SKM-1 treated with dmso at 0.1 percent for 144 hours (cell line): ENCODE results near the gene TACC2.
"Not testable (repeated sequence)": the region's sequence is repeated elsewhere in the genome, so short reads cannot be mapped to it uniquely, and the experiment has no call there.

ENCODE experiments used
- DNase-seq: peaks from one replicate; lab custom pipeline; 2025; ENCODE audit not compliant: unreplicated experiment; lab: John Stamatoyannopoulos, UW

The TACC2 gene

DNA sequence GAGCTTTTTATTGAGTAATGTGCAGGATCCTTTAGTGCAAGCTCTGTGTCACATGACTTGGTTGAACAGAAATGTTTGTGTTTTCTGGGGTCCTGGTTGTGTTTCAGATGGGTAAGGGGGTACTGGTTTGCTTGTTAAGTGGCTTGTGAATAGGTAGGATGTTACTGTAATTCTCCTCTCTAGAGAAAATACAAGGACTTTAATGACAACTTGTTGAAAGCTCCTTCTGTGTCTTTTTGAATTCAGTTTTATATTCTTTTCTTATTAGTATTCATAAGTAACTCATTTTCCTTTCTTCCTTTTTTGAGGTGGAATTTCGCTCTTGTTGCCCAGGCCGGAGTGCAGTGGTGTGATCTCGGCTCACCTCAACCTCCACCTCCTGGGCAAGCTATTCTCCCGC is 196.7 kb downstream of the TACC2 start:
- no peak for DNase-seq

DNA sequence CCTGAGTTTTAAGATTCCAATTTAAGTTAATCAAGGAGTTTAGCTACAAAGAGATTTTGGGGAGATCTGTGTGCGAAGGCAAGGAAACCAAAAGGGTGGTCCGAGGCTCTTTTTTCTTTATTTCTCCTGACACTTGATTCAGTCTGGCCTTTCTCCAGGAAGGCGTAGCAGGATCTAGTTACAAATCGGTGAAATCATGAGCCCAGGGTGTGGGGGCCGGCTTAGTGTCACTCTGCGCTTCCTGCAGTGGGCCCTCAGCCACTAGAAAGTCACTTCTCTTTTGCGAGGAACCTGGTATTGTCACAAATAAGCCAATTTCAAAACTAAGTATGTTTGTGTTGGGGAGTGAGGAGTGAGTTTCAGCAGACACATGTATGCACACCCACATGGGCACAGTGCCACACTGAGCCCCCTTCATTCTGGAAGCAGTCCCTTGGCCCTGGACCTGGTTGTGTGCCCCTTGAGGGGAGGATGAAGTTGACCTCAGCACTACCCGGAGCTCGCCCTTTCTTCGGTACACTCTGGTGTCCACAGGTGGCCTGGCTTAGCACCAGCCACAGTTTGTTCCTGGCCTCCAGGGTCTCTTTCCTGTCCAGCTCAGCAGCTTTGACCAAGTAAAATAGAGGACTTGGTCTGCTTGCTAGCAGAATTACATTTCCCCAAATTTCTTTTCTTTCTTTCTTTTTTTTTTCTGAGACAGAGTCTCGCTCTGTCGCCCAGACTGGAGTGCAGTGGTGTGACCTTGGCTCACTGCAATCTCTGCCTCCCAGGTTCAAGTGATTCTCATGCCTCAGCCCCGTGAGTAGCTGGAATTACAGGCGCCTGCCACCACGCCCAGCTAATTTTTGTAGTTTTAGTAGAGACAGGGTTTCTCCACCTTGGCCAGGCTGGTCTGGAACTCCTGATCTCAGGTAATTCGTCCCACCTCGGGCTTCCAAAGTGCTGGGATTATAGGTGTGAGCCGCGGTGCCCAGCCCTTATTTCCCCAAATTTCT is 198.2 kb downstream of the TACC2 start:
- DNase-seq = no peak

DNA sequence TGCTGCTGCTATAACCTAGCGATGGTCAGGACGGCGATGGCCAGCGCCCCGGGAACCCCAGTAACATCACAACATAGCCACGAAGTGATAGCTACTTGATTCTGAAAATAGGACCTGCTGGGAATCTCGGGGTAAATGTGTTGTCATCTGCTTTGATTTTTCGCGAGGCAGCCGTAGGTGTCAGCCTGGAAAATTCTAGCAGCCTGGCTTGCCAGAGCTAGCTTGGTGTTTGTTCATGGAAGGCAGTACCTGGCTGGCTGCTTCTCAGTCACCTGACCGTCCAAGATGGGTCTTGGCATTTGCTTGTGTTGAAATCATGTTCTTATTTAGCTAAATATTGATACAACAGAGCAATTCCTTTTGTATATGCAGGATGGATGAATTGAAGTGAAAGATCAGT is 199.7 kb downstream of the TACC2 start:
- no peak for DNase-seq

DNA sequence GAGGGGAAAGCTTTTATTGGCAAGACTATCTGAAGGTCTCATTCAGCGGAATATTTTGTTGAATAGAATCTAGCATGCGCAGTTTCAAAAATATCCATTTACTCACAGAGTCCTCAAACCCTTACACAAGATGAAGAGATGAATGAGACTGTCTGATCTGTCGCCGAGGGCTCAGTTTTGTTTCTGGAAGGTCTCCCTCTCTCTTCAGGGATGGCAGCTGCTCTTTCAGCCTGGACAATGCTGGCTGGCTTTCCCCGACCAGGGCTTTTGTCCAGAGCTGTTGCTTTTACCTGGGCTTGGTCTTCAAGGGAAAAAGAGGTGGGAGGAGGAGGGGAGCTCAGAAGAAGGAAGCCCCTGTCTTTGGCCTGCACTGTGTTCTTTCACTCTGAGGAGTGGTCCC is 200.2 kb downstream of the TACC2 start:
- DNase-seq = no peak

DNA sequence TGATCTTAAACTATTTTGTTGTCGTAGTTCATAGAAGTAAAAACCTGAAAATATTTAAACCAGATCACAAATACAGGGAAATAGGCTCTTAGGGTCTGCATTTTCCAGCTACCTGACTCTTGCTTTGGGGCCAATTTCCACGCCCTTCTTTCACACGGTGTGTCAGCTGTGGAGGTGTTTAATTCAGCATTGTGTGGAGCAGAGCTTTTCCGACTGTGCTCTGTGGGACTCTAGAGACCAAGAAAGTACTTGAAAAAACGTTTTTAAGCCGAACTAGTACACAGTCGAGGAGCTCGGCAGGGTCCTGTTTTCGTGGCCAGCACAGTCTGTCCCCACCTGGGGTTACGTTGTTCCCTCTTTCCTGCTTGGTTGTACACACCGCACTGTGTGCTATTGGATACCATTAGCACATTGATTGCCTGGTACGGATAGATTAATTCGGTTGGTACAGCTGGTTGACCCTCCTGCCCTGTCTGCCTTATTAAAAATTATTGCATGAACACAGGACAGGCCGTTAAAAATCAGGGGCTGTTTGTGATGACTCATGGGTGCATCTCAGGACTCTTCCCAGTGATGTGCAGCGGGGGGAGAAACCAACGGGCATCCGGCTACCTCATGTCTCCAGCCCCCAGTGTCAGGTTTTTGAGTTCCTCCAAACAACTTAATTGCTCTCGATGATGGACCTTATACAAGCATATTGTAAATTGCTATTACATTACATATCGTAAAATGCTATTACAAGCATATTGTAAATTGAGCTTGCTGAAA is 201.4 kb downstream of the TACC2 start:
- no peak for DNase-seq

DNA sequence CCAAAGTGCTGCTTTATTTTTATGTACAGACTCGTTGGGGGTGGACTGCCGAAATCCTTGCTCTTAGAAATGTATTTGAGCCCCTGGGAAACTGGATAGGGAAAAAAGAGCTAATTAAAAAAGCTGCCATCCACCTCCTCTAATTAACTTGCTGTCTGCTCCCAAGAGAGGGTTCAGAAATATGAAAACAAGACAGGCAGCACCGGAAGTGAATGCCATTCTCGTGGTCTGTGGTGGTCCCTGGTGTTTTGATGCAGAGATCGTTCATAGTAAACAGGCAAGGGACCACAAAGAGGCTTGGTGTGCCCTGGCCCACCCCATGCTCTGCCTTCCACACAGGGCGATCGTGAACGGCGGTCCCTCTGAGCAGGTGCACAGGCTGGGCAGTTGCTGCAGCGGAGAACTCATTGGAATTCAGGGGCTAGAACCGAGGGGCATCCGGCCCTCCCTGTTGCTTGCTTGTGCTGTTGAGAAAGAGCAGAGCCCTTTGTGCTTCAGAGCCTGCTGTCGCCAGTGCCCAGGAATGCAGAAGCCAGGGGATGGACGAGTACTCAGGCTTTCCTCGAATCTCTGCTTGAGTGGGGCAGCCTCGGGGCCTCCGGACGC is 203.1 kb downstream of the TACC2 start:
- DNase-seq = no peak

DNA sequence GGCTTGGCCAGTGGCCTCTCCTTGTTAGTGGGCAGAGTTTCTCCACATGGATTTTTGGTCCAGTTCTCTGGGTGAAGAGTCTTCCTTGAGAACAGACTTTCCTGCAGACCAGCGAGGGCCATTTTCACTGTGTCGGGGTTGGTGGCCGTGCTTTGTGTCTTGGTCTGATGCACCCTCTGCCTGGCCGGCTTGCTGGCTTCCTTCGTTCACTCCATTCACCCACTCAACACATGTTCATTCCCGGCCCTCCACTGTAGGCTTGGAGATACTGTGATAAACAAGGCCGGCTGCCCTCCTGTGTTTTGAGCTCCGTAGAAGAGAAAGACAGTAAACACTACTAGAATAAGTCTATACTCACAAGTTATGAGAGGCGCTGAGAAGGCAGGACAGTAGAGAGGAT is 205.3 kb downstream of the TACC2 start:
- DNase-seq = no peak

DNA sequence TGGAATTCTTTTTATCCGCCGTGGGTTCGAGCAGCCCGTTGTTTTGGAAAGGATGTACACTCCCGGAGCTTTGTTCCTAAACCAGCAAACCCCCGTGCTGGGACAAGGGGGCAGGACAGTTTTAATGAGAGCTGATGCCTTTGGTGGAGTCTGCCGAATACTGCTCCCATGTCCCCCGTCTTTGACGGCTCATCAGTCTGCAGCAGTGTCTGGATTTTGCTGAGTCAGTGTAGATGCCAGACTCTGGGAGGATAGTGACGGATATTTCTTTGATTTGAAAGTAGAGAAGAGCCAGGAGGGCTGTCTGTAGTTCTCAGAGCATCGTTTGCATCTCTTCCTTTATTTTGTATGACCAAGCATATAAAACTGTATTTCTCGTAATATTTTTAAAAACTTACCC is 207.3 kb downstream of the TACC2 start:
- no peak for DNase-seq

DNA sequence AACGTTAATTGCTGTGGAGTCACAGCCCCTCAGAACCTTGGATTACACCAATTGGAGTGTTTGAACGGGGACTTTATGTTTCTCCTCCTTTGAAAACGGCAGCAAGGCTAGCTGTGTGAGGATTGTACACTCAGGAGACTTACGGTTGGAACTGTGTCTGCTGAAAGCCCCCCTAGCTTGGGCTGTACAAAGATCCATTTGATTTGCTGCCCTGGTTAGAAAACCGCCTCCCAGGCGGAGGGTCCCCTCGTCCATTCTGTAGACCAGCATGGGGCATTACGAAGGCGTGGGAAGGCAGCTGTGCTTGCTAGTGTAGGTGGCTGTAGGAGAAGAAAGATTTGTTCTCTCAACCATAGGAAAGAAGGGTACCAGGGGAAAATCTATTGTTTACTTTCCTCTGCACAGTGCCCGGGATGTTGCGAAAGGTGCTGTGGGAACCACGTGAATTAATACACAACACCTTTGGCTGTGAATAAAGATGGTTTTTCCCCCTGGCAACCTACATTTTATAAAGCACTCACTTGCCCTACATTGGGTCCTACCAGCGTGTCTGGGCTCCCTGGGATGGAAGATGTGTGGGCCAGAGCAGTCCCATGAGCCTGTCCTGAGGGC is 208.8 kb downstream of the TACC2 start:
- DNase-seq = no peak

DNA sequence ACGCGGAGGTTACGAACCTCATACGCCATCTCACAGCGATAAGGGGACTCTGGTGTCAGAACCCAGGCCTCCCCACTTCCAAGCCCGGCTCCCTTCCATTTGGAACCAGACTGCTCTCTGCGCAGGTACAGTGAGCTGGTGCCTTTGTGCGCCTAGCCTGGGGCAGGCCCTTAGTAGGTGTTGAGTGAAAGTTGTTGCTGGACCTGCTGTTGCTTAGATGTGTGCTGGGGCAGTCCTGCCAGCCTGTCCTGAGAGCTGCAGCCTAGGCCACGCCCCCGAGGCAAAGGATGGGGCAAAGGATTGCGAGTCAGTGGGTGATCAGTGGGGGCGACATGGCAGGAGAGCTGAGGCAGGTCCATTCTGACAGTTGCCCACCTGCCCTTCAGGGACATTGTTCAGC is 209.7 kb downstream of the TACC2 start:
- no peak for DNase-seq

DNA sequence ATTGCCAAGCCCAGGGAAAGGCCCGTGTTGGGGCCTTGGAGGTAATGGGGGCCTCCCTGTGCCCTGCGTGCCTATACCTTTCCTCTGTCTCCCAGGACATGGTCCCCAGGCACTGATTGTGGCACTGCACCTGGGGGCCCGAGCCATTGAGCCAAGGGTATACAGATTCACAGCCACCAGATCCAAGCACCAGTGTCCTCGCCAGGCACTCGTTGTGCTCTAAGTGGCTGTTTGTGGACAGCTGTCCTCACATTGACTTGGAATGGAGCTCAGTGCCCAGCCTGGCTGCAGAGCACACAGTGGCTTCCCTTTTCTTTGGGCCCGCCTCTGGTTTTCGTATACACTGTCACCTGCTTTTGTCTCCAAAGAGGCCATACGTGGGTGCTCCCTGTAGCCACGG is 210.1 kb downstream of the TACC2 start:
- no peak for DNase-seq

DNA sequence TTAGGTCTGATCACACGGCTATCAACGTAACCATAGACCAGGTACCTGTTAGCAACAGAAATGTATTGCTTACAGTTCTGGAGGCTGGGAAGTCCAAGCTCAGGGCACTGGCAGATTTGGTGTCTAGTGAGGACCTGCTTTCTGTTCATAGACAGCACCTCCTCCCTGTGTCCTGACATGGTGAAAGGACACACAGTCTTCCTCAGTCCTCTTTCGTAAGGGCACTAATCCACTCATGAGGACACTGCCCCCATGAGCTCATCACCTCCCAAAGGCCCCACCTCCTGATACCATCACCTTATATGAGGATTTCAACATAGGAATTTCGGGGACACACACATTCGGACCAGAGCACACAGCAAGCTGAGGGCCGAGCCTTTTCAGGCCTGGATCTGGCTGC is 210.7 kb downstream of the TACC2 start:
- DNase-seq = no peak

DNA sequence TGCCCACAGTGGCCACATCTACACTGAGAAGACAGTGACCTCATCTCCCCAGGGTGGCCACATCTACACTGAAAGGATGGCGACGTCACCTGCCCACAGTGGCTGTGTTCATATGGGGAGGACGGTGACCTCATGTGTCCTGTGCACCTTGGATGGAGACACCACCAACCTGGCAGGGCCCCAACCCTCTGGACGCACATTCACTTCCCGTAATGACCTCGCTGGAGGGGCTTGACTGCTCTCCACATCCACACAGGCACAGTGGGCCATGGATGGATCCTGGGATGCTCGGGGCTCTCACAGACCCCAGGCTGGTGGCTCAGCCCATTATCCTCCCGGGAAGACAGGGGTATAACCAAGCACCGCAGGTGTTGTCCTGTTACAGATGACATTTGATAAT is 212.4 kb downstream of the TACC2 start:
- no peak for DNase-seq

DNA sequence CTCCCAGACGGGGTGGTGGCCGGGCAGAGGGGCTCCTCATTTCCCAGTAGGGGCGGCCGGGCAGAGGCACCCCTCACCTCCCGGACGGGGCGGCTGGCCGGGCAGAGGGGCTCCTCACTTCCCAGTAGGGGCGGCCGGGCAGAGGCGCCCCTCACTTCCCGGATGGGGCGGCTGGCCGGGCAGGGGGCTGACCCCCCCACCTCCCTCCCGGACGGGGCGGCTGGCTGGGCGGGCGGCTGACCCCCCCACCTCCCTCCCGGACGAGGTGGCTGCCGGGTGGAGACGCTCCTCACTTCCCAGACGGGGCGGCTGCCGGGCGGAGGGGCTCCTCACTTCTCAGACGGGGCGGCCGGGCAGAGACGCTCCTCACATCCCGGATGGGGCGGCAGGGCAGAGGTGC is 214.2 kb downstream of the TACC2 start:
- DNase-seq = not testable (repeated sequence)

DNA sequence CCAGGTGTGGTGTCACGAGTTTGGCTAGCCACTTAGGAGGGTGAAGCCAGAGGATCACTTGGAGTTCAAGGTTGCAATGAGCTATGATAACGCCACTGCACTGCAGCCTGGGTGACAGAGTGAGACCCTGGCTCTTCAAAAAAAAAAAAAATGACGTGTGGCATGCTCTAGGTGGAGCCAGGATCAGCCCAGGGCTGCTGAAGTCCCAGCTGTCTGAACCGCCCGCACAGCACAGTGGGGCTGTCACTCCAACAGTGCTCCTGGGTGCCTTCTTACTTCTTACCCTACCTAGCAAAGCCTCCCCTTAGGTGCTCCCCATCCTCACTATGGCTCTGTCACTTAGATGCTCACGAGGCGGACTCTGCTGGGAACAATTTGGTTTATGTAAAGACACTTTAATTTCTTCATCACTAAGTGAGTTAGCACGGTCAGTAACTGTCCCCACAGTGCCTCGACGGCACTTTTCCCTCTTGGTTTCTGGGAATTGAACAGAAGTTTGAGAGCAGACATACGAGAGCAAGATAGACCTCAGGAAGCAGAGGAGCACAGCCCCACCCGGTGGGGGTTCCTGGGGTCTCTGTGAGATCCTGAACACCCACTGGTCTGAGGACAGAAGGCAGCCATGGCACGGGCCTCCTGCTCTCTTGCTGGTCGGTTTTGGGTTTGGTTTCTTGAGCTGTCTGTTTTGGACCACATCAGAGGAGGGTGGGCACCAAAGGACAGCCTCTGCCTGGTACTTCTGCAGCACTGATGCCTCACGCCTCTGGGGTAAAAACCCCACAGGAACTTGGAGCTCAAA is 215.9 kb downstream of the TACC2 start:
- no peak for DNase-seq

DNA sequence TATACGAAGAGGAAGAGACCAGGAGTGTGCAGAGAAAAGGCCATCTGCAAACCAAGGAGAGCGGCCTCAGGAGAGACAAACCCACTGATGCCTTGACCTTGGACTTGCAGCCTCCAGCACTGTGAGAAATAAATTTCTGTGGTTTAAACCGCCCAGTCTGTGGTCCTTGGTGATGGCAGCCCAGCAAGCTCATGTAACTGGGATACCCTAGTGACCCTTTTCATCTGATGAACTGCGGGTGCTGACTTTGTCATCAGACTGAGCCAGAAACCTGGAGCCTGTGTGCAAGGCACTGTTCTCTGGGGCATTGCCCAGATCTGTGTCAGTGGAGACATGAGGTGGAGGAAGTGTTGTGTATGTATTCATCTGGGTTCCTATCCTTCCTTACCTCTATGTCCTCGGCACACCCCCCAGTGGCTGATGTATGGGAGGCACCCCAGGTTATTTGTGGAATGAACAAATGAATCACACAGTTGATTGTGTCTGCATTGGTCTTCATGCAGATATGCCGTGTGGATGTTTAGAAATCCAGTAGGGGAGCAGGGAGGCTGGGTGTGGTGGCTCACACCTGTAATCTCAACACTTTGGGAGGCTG is 217.6 kb downstream of the TACC2 start:
- DNase-seq = no peak

DNA sequence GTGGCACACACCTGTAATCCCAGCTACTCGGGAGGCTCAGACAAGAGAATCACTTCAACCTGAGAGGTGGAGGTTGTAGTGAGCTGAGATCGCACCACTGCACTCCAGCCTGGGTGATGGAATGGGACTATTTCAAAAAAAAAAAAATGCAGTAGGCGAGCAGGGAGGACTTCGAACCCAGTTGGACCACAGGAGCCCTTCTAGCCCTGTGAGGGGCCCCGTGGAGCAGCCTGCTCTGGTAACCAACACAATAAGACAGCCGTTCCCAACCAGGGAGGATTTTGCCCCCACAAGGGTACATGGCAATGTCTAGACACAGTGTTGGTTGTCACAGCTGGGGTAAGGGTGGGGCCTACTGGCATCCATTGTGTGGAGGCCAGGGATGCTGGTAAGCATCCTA is 218.2 kb downstream of the TACC2 start:
- no peak for DNase-seq

DNA sequence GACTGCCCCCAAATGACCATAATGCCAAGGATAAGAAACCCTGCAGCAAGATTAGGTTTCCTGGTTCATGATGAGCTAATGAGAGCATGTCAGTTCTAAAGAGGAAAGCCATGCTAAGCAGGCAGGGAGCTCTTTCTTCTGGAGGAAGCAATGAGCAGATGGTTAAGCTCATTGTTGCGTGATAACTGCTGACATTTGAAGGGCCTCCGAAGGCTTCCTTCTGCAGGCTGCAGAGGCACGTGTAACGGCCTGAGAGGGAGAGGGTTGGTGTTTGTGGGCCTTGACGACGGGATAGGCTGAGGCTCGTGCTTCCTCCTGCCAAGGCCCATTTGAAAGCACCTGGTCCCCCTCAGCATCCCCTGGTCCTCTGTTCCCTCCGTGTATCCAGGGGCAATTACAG is 218.6 kb downstream of the TACC2 start:
- no peak for DNase-seq

DNA sequence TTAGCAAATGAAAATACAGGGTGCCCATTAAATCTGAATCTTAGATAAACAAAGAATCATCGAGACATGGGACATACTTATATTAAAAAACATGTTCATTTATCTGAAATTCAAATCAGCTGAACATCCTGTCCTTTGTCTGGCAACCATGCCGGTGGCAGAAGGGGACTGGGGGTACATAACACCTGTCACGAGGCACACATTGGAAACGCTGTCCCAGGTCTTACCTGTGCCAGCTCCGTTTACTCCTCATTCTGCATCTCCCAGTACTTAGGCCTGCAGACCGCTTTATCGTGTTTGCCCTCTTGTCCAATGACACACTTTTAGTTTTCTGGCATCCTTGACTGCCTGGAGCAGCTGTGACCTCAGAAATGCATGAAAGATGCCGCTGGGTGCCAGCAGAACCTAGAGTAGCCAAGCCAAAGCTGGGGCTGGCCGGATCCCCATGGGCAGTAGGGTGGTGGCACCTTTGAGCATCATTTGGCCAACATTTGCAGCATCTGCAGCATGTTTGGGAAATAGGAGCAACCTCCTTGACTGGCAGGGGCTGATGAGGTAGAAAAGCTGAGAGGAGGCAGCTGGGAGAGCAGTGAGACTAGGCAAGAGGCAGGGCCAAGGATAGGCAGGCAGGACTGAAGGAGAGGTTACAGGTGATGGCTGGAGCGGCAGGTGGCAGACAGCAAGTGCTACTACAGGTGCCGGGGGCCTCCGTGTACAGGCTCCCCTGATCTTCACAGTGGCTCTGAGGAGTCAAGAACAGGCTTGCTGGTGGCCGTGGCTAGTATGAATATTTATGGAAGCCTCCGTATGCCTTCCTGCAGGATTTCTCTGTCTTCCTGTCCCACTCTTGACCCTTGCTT is 219.8 kb downstream of the TACC2 start:
- DNase-seq = no peak
